Neuronal stem cell (in vitro differentiated cells): Measurements from ENCODE around the gene OIT3.
A peak's percentile ranks its signal among the peaks of the same experiment; 100 is the strongest.

Experiments
- DNase-seq: peaks from one replicate; pipeline ENCODE4 v3.0.0-alpha.2; 2013; ENCODE audit warnings: low spot score
- H2AFZ ChIP-seq: one replicate; pipeline ENCODE4 v1.6.1; 2013; ENCODE audit warnings: mild to moderate bottlenecking, low read length, inconsistent platforms
- H2AK5ac ChIP-seq: 2 replicates; pipeline ENCODE4 v1.6.1; 2013; ENCODE audit warnings: low read depth, mild to moderate bottlenecking, inconsistent platforms, low read length, moderate library complexity, mixed read lengths
- H2BK120ac ChIP-seq: 2 replicates; pipeline ENCODE4 v1.6.1; 2013; ENCODE audit warnings: low read depth, mild to moderate bottlenecking, inconsistent platforms, low read length, moderate library complexity, mixed read lengths
- H2BK12ac ChIP-seq: one replicate; pipeline ENCODE4 v1.6.1; 2013; ENCODE audit warnings: low read length, inconsistent platforms
- H2BK15ac ChIP-seq: 2 replicates; pipeline ENCODE4 v1.6.1; 2013; ENCODE audit warnings: mild to moderate bottlenecking, low read length, inconsistent platforms, mixed read lengths
- H2BK5ac ChIP-seq: one replicate; pipeline ENCODE4 v1.6.1; 2013; ENCODE audit warnings: inconsistent platforms, mild to moderate bottlenecking, low read length, moderate library complexity
- H3K14ac ChIP-seq: one replicate; pipeline ENCODE4 v1.6.1; 2013; ENCODE audit warnings: low read length, inconsistent platforms
- H3K18ac ChIP-seq: 2 replicates; pipeline ENCODE4 v1.6.1; 2013; ENCODE audit warnings: low read length, inconsistent platforms
- H3K23ac ChIP-seq: 2 replicates; pipeline ENCODE4 v1.6.1; 2013; ENCODE audit warnings: low read depth, mild to moderate bottlenecking, mixed read lengths, low read length, inconsistent platforms; ENCODE audit not compliant: poor library complexity
- H3K27ac ChIP-seq: replicated peaks from 3 replicates; pipeline ENCODE4 v1.5.1; 2013; ENCODE audit warnings: low read length, inconsistent platforms
- H3K27me3 ChIP-seq, 3 experiments: 2 replicates each; pipeline ENCODE4 v1.6.1; 2013; ENCODE audit warnings: low read length in 3 of 3, mild to moderate bottlenecking in 2 of 3, inconsistent platforms in 1 of 3, low read depth in 1 of 3, mixed read lengths in 1 of 3, moderate library complexity in 1 of 3; ENCODE audit not compliant: control insufficient read depth in 3 of 3, insufficient read depth in 3 of 3
- H3K36me3 ChIP-seq, 2 donors: replicated peaks in 1 of 2; 2 replicates each; pipeline ENCODE4 v1.6.1; 2013; ENCODE audit warnings: low read length in 2 of 2; ENCODE audit not compliant: control insufficient read depth in 2 of 2, insufficient read depth in 2 of 2
- H3K4ac ChIP-seq: 2 replicates; pipeline ENCODE4 v1.6.1; 2013; ENCODE audit warnings: inconsistent platforms, mild to moderate bottlenecking, low read length, moderate library complexity
- H3K4me1 ChIP-seq, 2 donors: 1 replicate in 1 of 2; 2 replicates in 1 of 2; pipeline ENCODE4 v1.6.1; 2013; ENCODE audit warnings: low read length in 2 of 2, low read depth in 1 of 2; ENCODE audit not compliant: control insufficient read depth in 2 of 2, insufficient read depth in 1 of 2
- H3K4me2 ChIP-seq: one replicate; pipeline ENCODE4 v1.6.1; 2013; ENCODE audit warnings: mild to moderate bottlenecking, low read length, inconsistent platforms; ENCODE audit not compliant: insufficient read depth, poor library complexity, severe bottlenecking
- H3K4me3 ChIP-seq, 2 donors: 2 replicates each; pipeline ENCODE4 v1.5.1; 2013; ENCODE audit warnings: low read length in 2 of 2, mild to moderate bottlenecking in 2 of 2, inconsistent platforms in 1 of 2, moderate library complexity in 1 of 2
- H3K79me1 ChIP-seq: one replicate; pipeline ENCODE4 v1.6.1; 2013; ENCODE audit warnings: low read depth, mild to moderate bottlenecking, inconsistent platforms, low read length, moderate library complexity
- H3K9ac ChIP-seq: one replicate; pipeline ENCODE4 v1.6.1; 2013; ENCODE audit warnings: mild to moderate bottlenecking, low read depth, low read length, inconsistent platforms; ENCODE audit not compliant: poor library complexity
- H3K9me3 ChIP-seq, 2 donors: replicated peaks in 1 of 2; 2 replicates each; pipeline versions ENCODE3 to v1.6.1; 2013; ENCODE audit warnings: low read length in 2 of 2, mild to moderate bottlenecking in 2 of 2, inconsistent platforms in 1 of 2, low read depth in 1 of 2, mixed read lengths in 1 of 2, moderate library complexity in 1 of 2; ENCODE audit not compliant: control insufficient read depth in 2 of 2, insufficient read depth in 1 of 2
- H4K8ac ChIP-seq: one replicate; pipeline ENCODE4 v1.6.1; 2013; ENCODE audit warnings: low read depth, mild to moderate bottlenecking, inconsistent platforms, low read length, moderate library complexity
- H4K91ac ChIP-seq: one replicate; pipeline ENCODE4 v1.6.1; 2013; ENCODE audit warnings: low read length, low read depth, mild to moderate bottlenecking, inconsistent platforms; ENCODE audit not compliant: poor library complexity
- WGBS, 2 donors: extraction: QIAGEN DNeasy Blood & Tissue Kit; methylation state at CpG; one replicate each; pipeline ENCODE4 v1.1.7; 2013; ENCODE audit warnings: missing lambda C conversion rate in 2 of 2, mixed read lengths in 1 of 2; ENCODE audit not compliant: insufficient read length in 2 of 2, insufficient replicate concordance in 1 of 2; ENCODE audit errors: extremely low coverage in 2 of 2; 5-methylcytosine and 5-hydroxymethylcytosine counted together

OIT3 gene

DNA sequence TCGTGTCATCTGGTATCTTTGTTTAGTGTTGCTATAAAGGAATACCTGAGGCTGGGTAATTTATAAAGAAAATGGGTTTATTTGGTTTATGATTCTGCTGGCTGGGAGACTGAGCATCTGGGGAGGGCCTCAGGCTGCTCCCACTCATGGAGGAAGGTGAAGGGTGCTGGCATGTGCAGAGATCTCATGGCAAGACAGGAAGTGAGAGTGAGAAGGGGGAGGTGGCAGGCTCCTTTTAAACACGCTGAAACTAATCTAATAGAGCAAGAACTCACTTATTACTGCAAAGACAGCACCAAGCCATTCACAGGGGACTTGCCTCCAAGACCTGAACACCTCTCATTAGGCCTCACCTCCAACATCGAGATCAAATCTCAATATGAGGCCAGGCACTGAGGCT lies 11.3 kb downstream of the OIT3 start:
- Histone ChIP-seq H3K23ac (no peak overlapping the region), H2BK12ac (no peak overlapping the region), H3K4ac (no peak overlapping the region), H4K8ac (no peak overlapping the region), H3K18ac (no peak overlapping the region), H3K14ac (no peak overlapping the region), H3K79me1 (no peaks in the 10 kb centered on the region), H3K4me1 (no peaks in the 10 kb centered on the region), H2BK15ac (no peak overlapping the region), H3K27me3 (peaks cover 0 to 5% (median 0%) of the 10 kb centered on the region in 3 experiments), H2AK5ac (no peak overlapping the region), H2BK5ac (no peak overlapping the region), H3K36me3 (no peaks in the 10 kb centered on the region), H3K27ac (no peak overlapping the region), H3K9me3 (no peaks in the 10 kb centered on the region), H3K4me2 (no peak overlapping the region), H3K9ac (no peak overlapping the region), H2AFZ (no peak overlapping the region), H2BK120ac (no peak overlapping the region), H4K91ac (no peak overlapping the region), H3K4me3 (no peak overlapping the region)
- no peak for DNase-seq
- no CpG with 5 or more reads among the region's 3 CpGs for WGBS, 2 donors

DNA sequence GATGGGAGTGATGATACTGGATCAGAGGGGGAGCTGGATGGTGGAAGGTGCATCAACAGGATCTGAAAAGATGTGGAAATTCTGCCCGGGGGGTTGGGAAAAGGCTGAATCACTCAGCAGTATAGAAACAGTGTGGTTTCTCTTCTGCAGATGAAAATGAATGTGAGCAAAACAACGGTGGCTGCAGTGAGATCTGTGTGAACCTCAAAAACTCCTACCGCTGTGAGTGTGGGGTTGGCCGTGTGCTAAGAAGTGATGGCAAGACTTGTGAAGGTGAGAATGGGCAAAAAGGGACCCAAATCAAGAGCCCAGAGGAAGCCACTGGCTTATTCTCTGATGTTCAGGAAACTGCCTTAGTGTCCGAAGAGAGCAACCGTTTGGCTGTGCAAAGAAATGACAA lies 12.9 kb downstream of the OIT3 start:
- Histone ChIP-seq H2BK12ac (no peak overlapping the region), H2AFZ (no peak overlapping the region), H3K4ac (no peak overlapping the region), H3K9me3 (no peaks in the 10 kb centered on the region), H3K27me3 (peaks cover 0 to 5% (median 0%) of the 10 kb centered on the region in 3 experiments), H2BK5ac (no peak overlapping the region), H3K18ac (no peak overlapping the region), H2BK120ac (no peak overlapping the region), H3K14ac (no peak overlapping the region), H3K23ac (no peak overlapping the region), H3K36me3 (no peaks in the 10 kb centered on the region), H3K4me3 (no peak overlapping the region), H3K9ac (no peak overlapping the region), H2BK15ac (no peak overlapping the region), H3K4me1 (no peaks in the 10 kb centered on the region), H3K27ac (no peak overlapping the region), H4K91ac (no peak overlapping the region), H3K4me2 (no peak overlapping the region), H3K79me1 (no peaks in the 10 kb centered on the region), H4K8ac (no peak overlapping the region), H2AK5ac (no peak overlapping the region)
- DNase-seq: no peak
- no CpG with 5 or more reads among the region's 6 CpGs for WGBS, 2 donors

DNA sequence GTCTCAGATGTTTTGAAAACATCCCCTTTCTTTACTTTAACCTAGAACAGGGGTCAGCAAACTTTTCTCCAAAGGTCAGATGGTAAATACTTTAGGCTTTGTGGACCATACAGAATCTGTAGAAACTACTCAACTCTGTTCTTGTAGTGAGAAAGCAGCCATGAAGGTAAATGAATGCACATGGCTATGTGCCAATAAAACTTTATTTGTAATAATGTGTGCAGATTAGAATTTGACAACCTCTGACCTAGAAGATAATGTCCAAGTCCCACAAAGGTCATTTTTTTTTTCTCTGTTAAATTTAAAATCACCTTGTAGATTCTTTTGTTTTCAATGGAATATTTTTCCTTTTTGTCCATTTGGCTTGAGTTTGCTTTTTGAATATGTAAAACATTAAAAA lies 17.2 kb downstream of the OIT3 start:
- no peaks in the 10 kb centered on the region for H3K4me1 ChIP-seq

DNA sequence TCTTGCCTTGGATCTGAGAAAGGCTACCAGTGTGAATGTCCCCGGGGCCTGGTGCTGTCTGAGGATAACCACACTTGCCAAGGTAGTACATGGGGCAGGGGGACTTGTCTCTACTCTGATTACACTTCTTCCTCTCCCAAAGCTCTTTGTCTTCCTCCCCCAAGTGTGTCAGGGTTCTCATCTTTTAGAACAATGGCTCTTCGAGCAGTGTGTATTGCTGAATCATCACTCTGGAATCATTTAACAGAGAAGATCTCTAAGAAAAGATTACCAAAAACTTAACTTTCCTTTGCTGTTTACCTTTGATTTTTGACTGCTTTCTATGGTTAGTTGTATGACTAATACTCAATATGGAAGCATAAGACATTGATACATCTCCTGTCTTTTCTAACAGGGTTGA lies 18.2 kb downstream of the OIT3 start:
- H3K27me3 ChIP-seq: no peaks in the 10 kb centered on the region
- no peak overlapping the region for H3K4me2 ChIP-seq
- H3K36me3 ChIP-seq: no peaks in the 10 kb centered on the region
- no peak overlapping the region for H3K23ac ChIP-seq
- no peak overlapping the region for H3K4ac ChIP-seq
- no CpG with 5 or more reads among the region's 2 CpGs for WGBS, 2 donors
- no peak overlapping the region for H3K9ac ChIP-seq
- H2AK5ac ChIP-seq: no peak overlapping the region
- no peak overlapping the region for H4K91ac ChIP-seq
- H2BK120ac ChIP-seq: no peak overlapping the region
- no peak overlapping the region for H3K4me3 ChIP-seq
- no peak overlapping the region for H3K27ac ChIP-seq
- H3K79me1 ChIP-seq: no peaks in the 10 kb centered on the region
- H2AFZ ChIP-seq: peak overlapping the region; percentile 41
- no peak for DNase-seq
- H4K8ac ChIP-seq: no peak overlapping the region
- no peak overlapping the region for H2BK12ac ChIP-seq
- H3K14ac ChIP-seq: no peak overlapping the region
- H3K9me3 ChIP-seq: no peaks in the 10 kb centered on the region
- H3K4me1 ChIP-seq: no peaks in the 10 kb centered on the region
- no peak overlapping the region for H3K18ac ChIP-seq
- H2BK5ac ChIP-seq: no peak overlapping the region
- H2BK15ac ChIP-seq: no peak overlapping the region

More for the DNA sequence above, 17.2 kb downstream of the OIT3 start:
- Histone ChIP-seq H2AFZ (no peak overlapping the region), H3K36me3 (no peaks in the 10 kb centered on the region), H2BK15ac (no peak overlapping the region), H3K27ac (no peak overlapping the region), H2BK5ac (no peak overlapping the region), H3K18ac (no peak overlapping the region), H3K23ac (no peak overlapping the region), H3K9me3 (no peaks in the 10 kb centered on the region), H4K8ac (no peak overlapping the region), H2BK12ac (no peak overlapping the region), H4K91ac (no peak overlapping the region), H3K14ac (no peak overlapping the region), H3K4ac (no peak overlapping the region), H3K79me1 (no peaks in the 10 kb centered on the region), H2AK5ac (no peak overlapping the region), H3K4me2 (no peak overlapping the region), H3K27me3 (peaks cover 0 to 5% (median 0%) of the 10 kb centered on the region in 3 experiments), H2BK120ac (no peak overlapping the region), H3K9ac (no peak overlapping the region), H3K4me3 (no peak overlapping the region)
- DNase-seq: no peak
